ENCODE results near the gene ASB12. TPM values are rescaled to one million over a fixed set of nuclear protein-coding genes. Genes with fewer than 3 reads are reported as not detected.

ASB12 gene
- polyA plus RNA-seq, 1 of the 3 experiments (the other 2 are of a cell fraction), result 0.03 TPM

DNA sequence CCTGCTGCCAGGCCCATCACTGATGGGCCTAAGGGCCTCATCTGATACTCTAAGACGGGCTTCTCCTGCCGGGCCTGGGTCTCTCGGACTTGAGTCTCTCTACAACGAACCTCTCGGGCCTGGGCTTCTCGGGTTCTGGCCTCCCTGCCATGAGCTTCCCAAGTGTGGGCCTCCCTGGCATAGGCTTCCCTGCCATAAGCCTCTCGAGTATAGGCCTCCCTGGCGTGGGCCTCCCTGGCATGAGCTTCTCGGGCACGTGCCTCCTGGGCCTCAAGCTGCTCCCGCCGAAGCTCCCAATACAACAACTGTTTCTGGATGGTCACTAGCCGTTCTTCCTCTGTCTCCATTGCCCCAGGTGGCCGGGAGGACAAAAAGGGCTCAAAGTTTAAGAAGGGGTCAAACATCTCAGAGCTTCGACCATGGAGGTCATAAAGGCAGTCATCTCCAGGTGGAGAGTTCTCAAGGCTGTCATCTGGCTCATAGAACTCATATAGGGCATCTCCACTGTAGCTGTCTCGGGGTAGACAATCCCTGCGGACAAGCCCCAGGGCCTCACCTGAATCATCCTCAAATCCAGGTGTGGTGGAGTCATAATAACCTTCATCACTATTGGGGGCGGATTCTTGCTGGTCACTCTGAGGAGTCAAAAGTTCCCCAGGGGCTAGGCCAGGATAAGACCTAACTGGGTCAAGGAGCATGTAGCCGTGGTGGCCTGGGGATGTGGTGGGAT lies 39.0 kb downstream of the ASB12 start:
- no peak for DNase-seq

More for the DNA sequence above, 39.0 kb downstream of the ASB12 start:
- Histone ChIP-seq H3K79me2 (ENCODE audit: insufficient read depth) (no peaks in the 10 kb centered on the region), H3K27ac (ENCODE audit: low read depth in 2 of 2, low read length in 1 of 2) (no peak overlapping the region), H3K9me2 (no peaks in the 10 kb centered on the region), H3K36me3 (replicated peaks in 1 of 2; ENCODE audit: control insufficient read depth in 1 of 2, insufficient read depth in 2 of 2, low read length in 1 of 2) (peaks cover 0 to 6% of the 10 kb centered on the region in 2 experiments), H3K4me3 (ENCODE audit: low read depth in 2 of 2, low read length in 1 of 2) (no peak overlapping the region), H3K9ac (no peak overlapping the region), H2AFZ (ENCODE audit: low read depth) (no peak overlapping the region), H3F3A (replicated peaks; ENCODE audit: insufficient read depth) (no peaks in the 10 kb centered on the region), H3K4me1 (ENCODE audit: control insufficient read depth in 1 of 2, insufficient read depth in 2 of 2, low read depth in 1 of 2, low read length in 1 of 2) (no peaks in the 10 kb centered on the region), H4K20me1 (ENCODE audit: insufficient read depth) (no peaks in the 10 kb centered on the region), H3K27me3 (ENCODE audit: insufficient read depth) (no peaks in the 10 kb centered on the region), H3K9me3 (no peaks in the 10 kb centered on the region), H3K4me2 (no peak overlapping the region)
- 35% methylated on average over 5 of the region's 19 CpGs for WGBS (ENCODE audit: low lambda C conversion rate)
- TF ChIP-seq YY1 (IDR thresholded peaks at IDR 0.05; ENCODE audit: low read depth), result no peak
- no peak for TF ChIP-seq RAD21 (IDR thresholded peaks at IDR 0.05; ENCODE audit: low read length)
- TF ChIP-seq EP300 (IDR thresholded peaks at IDR 0.05; ENCODE audit: borderline replicate concordance in 1 of 2, low read depth in 1 of 2, low read length in 1 of 2), result no peak
- no peak for TF ChIP-seq SIN3A (IDR thresholded peaks at IDR 0.05; ENCODE audit: borderline replicate concordance, low read depth, low read length)
- no peak for TF ChIP-seq CHD2 (IDR thresholded peaks at IDR 0.05; ENCODE audit: low read length, partially characterized antibody)
- no peak for TF ChIP-seq RCOR1 (IDR thresholded peaks at IDR 0.05; ENCODE audit: low read length)
- TF ChIP-seq, protein P1, sequence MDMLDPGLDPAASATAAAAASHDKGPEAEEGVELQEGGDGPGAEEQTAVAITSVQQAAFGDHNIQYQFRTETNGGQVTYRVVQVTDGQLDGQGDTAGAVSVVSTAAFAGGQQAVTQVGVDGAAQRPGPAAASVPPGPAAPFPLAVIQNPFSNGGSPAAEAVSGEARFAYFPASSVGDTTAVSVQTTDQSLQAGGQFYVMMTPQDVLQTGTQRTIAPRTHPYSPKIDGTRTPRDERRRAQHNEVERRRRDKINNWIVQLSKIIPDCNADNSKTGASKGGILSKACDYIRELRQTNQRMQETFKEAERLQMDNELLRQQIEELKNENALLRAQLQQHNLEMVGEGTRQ (IDR thresholded peaks at IDR 0.05; ENCODE audit: borderline replicate concordance, low read depth, low read length), result no peak
- no peak for TF ChIP-seq RFX5 (IDR thresholded peaks at IDR 0.05; ENCODE audit: low read length)
- TF ChIP-seq, protein P2, sequence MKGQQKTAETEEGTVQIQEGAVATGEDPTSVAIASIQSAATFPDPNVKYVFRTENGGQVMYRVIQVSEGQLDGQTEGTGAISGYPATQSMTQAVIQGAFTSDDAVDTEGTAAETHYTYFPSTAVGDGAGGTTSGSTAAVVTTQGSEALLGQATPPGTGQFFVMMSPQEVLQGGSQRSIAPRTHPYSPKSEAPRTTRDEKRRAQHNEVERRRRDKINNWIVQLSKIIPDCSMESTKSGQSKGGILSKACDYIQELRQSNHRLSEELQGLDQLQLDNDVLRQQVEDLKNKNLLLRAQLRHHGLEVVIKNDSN (IDR thresholded peaks at IDR 0.05; ENCODE audit: borderline replicate concordance, low read depth), result no peak
- no peak for TF ChIP-seq FOXJ3 (CRISPR knock-in tag; IDR thresholded peaks at IDR 0.05)
- no peak for TF ChIP-seq TCF12 (IDR thresholded peaks at IDR 0.05)
- TF ChIP-seq, protein P3, sequence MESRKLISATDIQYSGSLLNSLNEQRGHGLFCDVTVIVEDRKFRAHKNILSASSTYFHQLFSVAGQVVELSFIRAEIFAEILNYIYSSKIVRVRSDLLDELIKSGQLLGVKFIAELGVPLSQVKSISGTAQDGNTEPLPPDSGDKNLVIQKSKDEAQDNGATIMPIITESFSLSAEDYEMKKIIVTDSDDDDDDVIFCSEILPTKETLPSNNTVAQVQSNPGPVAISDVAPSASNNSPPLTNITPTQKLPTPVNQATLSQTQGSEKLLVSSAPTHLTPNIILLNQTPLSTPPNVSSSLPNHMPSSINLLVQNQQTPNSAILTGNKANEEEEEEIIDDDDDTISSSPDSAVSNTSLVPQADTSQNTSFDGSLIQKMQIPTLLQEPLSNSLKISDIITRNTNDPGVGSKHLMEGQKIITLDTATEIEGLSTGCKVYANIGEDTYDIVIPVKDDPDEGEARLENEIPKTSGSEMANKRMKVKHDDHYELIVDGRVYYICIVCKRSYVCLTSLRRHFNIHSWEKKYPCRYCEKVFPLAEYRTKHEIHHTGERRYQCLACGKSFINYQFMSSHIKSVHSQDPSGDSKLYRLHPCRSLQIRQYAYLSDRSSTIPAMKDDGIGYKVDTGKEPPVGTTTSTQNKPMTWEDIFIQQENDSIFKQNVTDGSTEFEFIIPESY (IDR thresholded peaks at IDR 0.05; ENCODE audit: borderline replicate concordance, low read depth), result no peak
- TF ChIP-seq, protein P4, sequence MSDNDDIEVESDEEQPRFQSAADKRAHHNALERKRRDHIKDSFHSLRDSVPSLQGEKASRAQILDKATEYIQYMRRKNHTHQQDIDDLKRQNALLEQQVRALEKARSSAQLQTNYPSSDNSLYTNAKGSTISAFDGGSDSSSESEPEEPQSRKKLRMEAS (IDR thresholded peaks at IDR 0.05; ENCODE audit: low read depth), result no peak
- no peak for TF ChIP-seq TEAD4 (IDR thresholded peaks at IDR 0.05; ENCODE audit: borderline replicate concordance, insufficient read depth)
- TF ChIP-seq MEF2A (IDR thresholded peaks at IDR 0.05; ENCODE audit: borderline replicate concordance, low read depth), result no peak
- TF ChIP-seq ELF1 (IDR thresholded peaks at IDR 0.05), result no peak
- POLR2A ChIA-PET, result no interaction called here
- CTCF ChIA-PET, result interaction anchor here (1.1 kb wide), 2 partner anchors 13 to 15 kb away, joined by 3 read pairs; no protein-coding TSS in a partner anchor
